K562 (cell line): ENCODE data around the gene SSH3. TPM values are rescaled to one million over a fixed set of nuclear protein-coding genes. Genes with fewer than 3 reads are reported as not detected.

Experiments used
- BMI1 ChIP-seq: fragments of 150-350 bp; IDR thresholded peaks from 2 replicates; pipeline ENCODE4 v1.6.1; 2014; ENCODE audit warnings: low read length
- CBFA2T2 ChIP-seq: fragments of 450-650 bp; conservative IDR thresholded peaks from 2 replicates; pipeline ENCODE4 v1.6.1; 2017; ENCODE audit warnings: mild to moderate bottlenecking
- HMG20A ChIP-seq: fragments of 450-650 bp; formaldehyde crosslinking; conservative IDR thresholded peaks from 2 replicates; pipeline ENCODE4 v1.4.0; 2020; ENCODE audit warnings: mild to moderate bottlenecking, mixed read lengths
- KDM2B ChIP-seq: fragments of 250-450 bp; sonication (Bioruptor Pico); IDR thresholded peaks from 2 replicates; pipeline ENCODE4 v1.8.0; 2021; ENCODE audit warnings: mild to moderate bottlenecking, moderate library complexity
- MYC ChIP-seq, 2 experiments: fragments of 250-450 bp in 1 of 2; sonication (Bioruptor Pico) in 1 of 2; IDR thresholded peaks; 2 replicates each; pipeline versions ENCODE4 v1.5.1 to v1.6.1; 2012 to 2021; ENCODE audit warnings: low read depth in 2 of 2, borderline replicate concordance in 1 of 2, improper control_type of control experiment in 1 of 2, low read length in 1 of 2, mild to moderate bottlenecking in 1 of 2, moderate library complexity in 1 of 2
- NR0B1 ChIP-seq: fragments of 450-650 bp; IDR thresholded peaks from one replicate; pipeline ENCODE4 v1.6.1; 2018; ENCODE audit warnings: mild to moderate bottlenecking, moderate library complexity; ENCODE audit not compliant: partially characterized antibody
- RHOXF2B ChIP-seq: fragments of 250-450 bp; sonication (Bioruptor Pico); conservative IDR thresholded peaks from 2 replicates; pipeline ENCODE4 v1.5.1; 2021
- SRSF3 ChIP-seq: fragments of 200-400 bp; formaldehyde crosslinking; IDR thresholded peaks from 2 replicates; pipeline ENCODE4 v1.6.1; 2016; ENCODE audit warnings: mild to moderate bottlenecking, low read length, moderate library complexity; ENCODE audit not compliant: insufficient read depth
- TFE3 ChIP-seq: fragments of 450-650 bp; formaldehyde crosslinking; IDR thresholded peaks from 2 replicates; pipeline ENCODE4 v1.4.0; 2020; ENCODE audit warnings: mild to moderate bottlenecking, mixed read lengths
- TRIM24 ChIP-seq, 2 experiments: fragments of 450-650 bp; IDR thresholded peaks; 2 replicates each; pipeline ENCODE4 v1.6.1; 2016
- TRIM25 ChIP-seq: fragments of 450-650 bp; IDR thresholded peaks from 2 replicates; pipeline ENCODE4 v1.7.0; 2016; ENCODE audit warnings: borderline replicate concordance
- ZNF165 ChIP-seq: fragments of 250-450 bp; sonication (Bioruptor Pico); IDR thresholded peaks from 2 replicates; pipeline ENCODE4 v1.4.0; 2020; ENCODE audit warnings: borderline replicate concordance
- ZNF23 ChIP-seq: fragments of 250-450 bp; sonication (Bioruptor Pico); IDR thresholded peaks from 2 replicates; pipeline ENCODE4 v1.4.0; 2020; ENCODE audit warnings: mild to moderate bottlenecking
- polyA plus RNA-seq, 8 experiments: library from polyadenylated mRNA; depleted of rRNA in 4 of 8; stranded (reverse) in 5 of 8; unstranded in 3 of 8; fragments of >200 nt; fragmentation: Nextera tagmentation in 2 of 8; fragmentation: Illumina TruSeq in 1 of 8; extraction: Ambion mirVana in 2 of 8; extraction: Trizol in 1 of 8; gene quantifications; 2 replicates each; pipeline versions ENCODE4 v1.2.1 to v1.2.3, GENCODE V29; 2011 to 2014; ENCODE audit warnings: inconsistent platforms in 1 of 8, missing spikeins in 1 of 8
- total RNA-seq, 7 experiments: library from RNA; depleted of rRNA in 6 of 7; stranded (reverse); fragments of >200 nt in 6 of 7; fragmentation: Illumina TruSeq in 2 of 7; extraction: Trizol in 2 of 7; gene quantifications; 2 replicates each; pipeline versions ENCODE4 v1.2.1 to v1.2.3, GENCODE V29; 2011 to 2021; ENCODE audit warnings: low replicate concordance in 1 of 7
- TF ChIP-seq, protein P1 (sequence below), 2 experiments: fragments of 450-650 bp in 1 of 2; IDR thresholded peaks; 2 replicates each; pipeline ENCODE4 v1.6.1; 2011 to 2017; ENCODE audit warnings: low read depth in 2 of 2, antibody characterized with exemption in 1 of 2, borderline replicate concordance in 1 of 2, low read length in 1 of 2, mild to moderate bottlenecking in 1 of 2, mixed read lengths in 1 of 2; ENCODE audit not compliant: control insufficient read depth in 1 of 2
- TF ChIP-seq, protein P2 (sequence below): fragments of 450-650 bp; formaldehyde crosslinking; IDR thresholded peaks from 2 replicates; pipeline ENCODE4 v1.4.0; 2020; ENCODE audit warnings: mild to moderate bottlenecking, moderate library complexity
- TF ChIP-seq, protein P3 (sequence below): fragments of 450-650 bp; formaldehyde crosslinking; IDR thresholded peaks from 2 replicates; pipeline ENCODE4 v1.4.0; 2020; ENCODE audit warnings: mild to moderate bottlenecking

SSH3 gene
- total and polyA plus RNA-seq, 9 of the 15 experiments (the other 6 are each of a cell fraction or from before 2014, with no cell fraction given) = 0.07 to 1.0 (median 0.24) TPM; not detected in 3

GRCh38 chr11:67277231-67277961, 25.9 kb upstream of the SSH3 start (continued):
- TF ChIP-seq, protein P1, sequence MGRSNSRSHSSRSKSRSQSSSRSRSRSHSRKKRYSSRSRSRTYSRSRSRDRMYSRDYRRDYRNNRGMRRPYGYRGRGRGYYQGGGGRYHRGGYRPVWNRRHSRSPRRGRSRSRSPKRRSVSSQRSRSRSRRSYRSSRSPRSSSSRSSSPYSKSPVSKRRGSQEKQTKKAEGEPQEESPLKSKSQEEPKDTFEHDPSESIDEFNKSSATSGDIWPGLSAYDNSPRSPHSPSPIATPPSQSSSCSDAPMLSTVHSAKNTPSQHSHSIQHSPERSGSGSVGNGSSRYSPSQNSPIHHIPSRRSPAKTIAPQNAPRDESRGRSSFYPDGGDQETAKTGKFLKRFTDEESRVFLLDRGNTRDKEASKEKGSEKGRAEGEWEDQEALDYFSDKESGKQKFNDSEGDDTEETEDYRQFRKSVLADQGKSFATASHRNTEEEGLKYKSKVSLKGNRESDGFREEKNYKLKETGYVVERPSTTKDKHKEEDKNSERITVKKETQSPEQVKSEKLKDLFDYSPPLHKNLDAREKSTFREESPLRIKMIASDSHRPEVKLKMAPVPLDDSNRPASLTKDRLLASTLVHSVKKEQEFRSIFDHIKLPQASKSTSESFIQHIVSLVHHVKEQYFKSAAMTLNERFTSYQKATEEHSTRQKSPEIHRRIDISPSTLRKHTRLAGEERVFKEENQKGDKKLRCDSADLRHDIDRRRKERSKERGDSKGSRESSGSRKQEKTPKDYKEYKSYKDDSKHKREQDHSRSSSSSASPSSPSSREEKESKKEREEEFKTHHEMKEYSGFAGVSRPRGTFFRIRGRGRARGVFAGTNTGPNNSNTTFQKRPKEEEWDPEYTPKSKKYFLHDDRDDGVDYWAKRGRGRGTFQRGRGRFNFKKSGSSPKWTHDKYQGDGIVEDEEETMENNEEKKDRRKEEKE (IDR thresholded peaks at IDR 0.05; ENCODE audit: borderline replicate concordance in 1 of 2, control insufficient read depth in 1 of 2, low read depth in 2 of 2, low read length in 1 of 2) = no peak
- TF ChIP-seq HMG20A (no peak), TFE3 (CRISPR knock-in tag) (no peak), KDM2B (CRISPR knock-in tag) (no peak), ZNF23 (CRISPR knock-in tag) (no peak), NR0B1 (no peak), TRIM25 (no peak), CBFA2T2 (no peak), MYC (IDR thresholded peaks at IDR 0.05; ENCODE audit: low read depth, low read length) (peak; percentile 55), MYC (CRISPR knock-in tag; IDR thresholded peaks at IDR 0.05; ENCODE audit: borderline replicate concordance, low read depth) (peak; percentile 75; the same call in 1 of the 2 replicates), BMI1 (no peak), SRSF3 (no peak), ZNF165 (peak; percentile 48; the same call in 1 of the 2 replicates), RHOXF2B (CRISPR knock-in tag) (no peak), TRIM24 (IDR thresholded peaks at IDR 0.05) (peak in 1 of 2 experiments; percentile 39; a peak in 1 of 4 replicates)
- TF ChIP-seq, protein P2, sequence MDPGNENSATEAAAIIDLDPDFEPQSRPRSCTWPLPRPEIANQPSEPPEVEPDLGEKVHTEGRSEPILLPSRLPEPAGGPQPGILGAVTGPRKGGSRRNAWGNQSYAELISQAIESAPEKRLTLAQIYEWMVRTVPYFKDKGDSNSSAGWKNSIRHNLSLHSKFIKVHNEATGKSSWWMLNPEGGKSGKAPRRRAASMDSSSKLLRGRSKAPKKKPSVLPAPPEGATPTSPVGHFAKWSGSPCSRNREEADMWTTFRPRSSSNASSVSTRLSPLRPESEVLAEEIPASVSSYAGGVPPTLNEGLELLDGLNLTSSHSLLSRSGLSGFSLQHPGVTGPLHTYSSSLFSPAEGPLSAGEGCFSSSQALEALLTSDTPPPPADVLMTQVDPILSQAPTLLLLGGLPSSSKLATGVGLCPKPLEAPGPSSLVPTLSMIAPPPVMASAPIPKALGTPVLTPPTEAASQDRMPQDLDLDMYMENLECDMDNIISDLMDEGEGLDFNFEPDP (CRISPR knock-in tag) = peak; percentile 46; the same call in 1 of the 2 replicates
- TF ChIP-seq, protein P3, sequence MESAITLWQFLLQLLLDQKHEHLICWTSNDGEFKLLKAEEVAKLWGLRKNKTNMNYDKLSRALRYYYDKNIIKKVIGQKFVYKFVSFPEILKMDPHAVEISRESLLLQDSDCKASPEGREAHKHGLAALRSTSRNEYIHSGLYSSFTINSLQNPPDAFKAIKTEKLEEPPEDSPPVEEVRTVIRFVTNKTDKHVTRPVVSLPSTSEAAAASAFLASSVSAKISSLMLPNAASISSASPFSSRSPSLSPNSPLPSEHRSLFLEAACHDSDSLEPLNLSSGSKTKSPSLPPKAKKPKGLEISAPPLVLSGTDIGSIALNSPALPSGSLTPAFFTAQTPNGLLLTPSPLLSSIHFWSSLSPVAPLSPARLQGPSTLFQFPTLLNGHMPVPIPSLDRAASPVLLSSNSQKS (CRISPR knock-in tag) = no peak
